ENCODE data around the gene CEBPA.
"Not testable (repeated sequence)": the region's sequence is repeated elsewhere in the genome, so short reads cannot be mapped to it uniquely, and the experiment has no call there.

The CEBPA gene

GRCh38 chr19:33334271-33334670 is 31.9 kb upstream of the CEBPA start:
- no peak overlapping the region for H3K27ac Mint-ChIP-seq
- no peaks in the 10 kb centered on the region for H3K4me1 Mint-ChIP-seq
- CTCF ChIA-PET = no interaction called here
- no peak overlapping the region for H3K4me3 Mint-ChIP-seq
- no peaks in the 10 kb centered on the region for H3K9me3 Mint-ChIP-seq
- peaks cover 11% of the 10 kb centered on the region for H3K27me3 Mint-ChIP-seq
- H3K36me3 Mint-ChIP-seq = no peaks in the 10 kb centered on the region
- no peak for DNase-seq

GRCh38 chr19:33333642-33334041 is 31.3 kb upstream of the CEBPA start:
- Mint-ChIP-seq H3K36me3 (no peaks in the 10 kb centered on the region), H3K27ac (no peak overlapping the region), H3K4me3 (no peak overlapping the region), H3K4me1 (no peaks in the 10 kb centered on the region), H3K27me3 (peaks cover 8% of the 10 kb centered on the region), H3K9me3 (no peaks in the 10 kb centered on the region)
- DNase-seq = no peak
- CTCF ChIA-PET = no interaction called here

DNA sequence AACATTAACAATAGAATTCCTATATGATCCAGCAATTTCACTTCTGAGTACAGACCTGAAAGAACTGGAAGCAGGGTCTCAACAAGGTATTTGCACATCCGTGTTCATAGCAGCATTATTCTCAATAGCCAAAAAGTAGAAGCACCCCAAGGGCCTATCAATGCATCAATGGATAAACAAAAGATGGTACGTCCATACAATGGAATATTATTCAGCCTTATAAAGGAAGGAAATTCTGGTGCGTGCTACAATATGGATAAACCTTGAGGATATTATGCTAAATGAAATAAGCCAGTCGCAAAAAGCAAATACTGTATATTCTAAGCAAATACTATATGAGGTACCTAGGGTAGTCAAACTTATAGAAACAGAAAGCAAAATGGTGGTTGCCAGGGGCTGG is 30.8 kb upstream of the CEBPA start:
- Mint-ChIP-seq H3K27ac (no peak overlapping the region), H3K27me3 (peaks cover 7% of the 10 kb centered on the region), H3K36me3 (no peaks in the 10 kb centered on the region), H3K4me1 (no peaks in the 10 kb centered on the region), H3K9me3 (no peaks in the 10 kb centered on the region), H3K4me3 (no peak overlapping the region)
- CTCF ChIA-PET = no interaction called here
- no peak for DNase-seq

DNA sequence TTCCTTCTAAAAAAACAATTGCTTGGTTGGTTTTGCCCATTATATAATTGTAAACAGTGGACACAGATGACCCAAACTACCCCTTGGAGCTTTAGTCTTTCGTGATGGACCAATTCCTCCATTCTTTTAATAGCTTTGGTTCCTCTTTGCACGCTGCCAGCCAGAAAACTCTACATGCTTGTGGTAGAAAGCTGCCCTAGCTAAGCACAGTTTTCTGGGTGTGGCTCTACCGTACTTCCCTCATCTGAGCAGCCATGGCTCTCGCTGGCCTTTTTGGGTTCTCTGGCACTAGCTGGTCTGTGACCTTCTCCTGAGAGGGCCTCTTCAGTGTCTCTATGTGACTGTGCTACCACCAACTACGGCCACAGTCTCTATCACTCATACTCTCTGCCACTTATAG is 29.9 kb upstream of the CEBPA start:
- H3K27me3 Mint-ChIP-seq = peaks cover 7% of the 10 kb centered on the region
- no peaks in the 10 kb centered on the region for H3K9me3 Mint-ChIP-seq
- no peaks in the 10 kb centered on the region for H3K36me3 Mint-ChIP-seq
- DNase-seq = no peak
- H3K4me3 Mint-ChIP-seq = no peak overlapping the region
- H3K27ac Mint-ChIP-seq = no peak overlapping the region
- CTCF ChIA-PET = no interaction called here
- H3K4me1 Mint-ChIP-seq = no peaks in the 10 kb centered on the region

DNA sequence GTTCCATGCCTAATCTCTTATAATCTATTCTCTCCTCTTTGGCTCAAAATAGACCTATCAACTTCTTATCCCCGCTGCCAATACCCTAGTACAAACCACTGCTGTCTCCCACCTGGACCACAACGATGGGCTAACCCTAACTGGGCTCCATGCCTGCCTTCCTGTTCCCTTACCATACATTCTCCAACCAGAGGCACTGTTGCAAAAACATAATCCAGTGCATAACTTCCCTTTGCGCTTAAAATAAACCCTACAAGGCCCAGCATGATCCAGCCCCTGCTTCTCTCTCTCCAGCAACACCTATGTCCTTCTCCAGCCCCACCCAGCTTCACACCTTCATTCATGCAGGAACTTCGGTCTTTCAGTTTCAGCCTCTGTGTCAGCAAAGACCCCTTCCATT is 27.4 kb upstream of the CEBPA start:
- Mint-ChIP-seq H3K4me1 (no peaks in the 10 kb centered on the region), H3K27ac (no peak overlapping the region), H3K9me3 (no peaks in the 10 kb centered on the region), H3K27me3 (peaks cover 10% of the 10 kb centered on the region), H3K4me3 (no peak overlapping the region), H3K36me3 (no peaks in the 10 kb centered on the region)
- CTCF ChIA-PET = no interaction called here
- DNase-seq = no peak

- no peaks in the 10 kb centered on the region for H3K4me1 Mint-ChIP-seq
- H3K27ac Mint-ChIP-seq = no peak overlapping the region
- no peak overlapping the region for H3K4me3 Mint-ChIP-seq
- no peak for DNase-seq
- CTCF ChIA-PET = no interaction called here
- H3K36me3 Mint-ChIP-seq = no peaks in the 10 kb centered on the region
- H3K27me3 Mint-ChIP-seq = peaks cover 10% of the 10 kb centered on the region
- no peaks in the 10 kb centered on the region for H3K9me3 Mint-ChIP-seq
Measured at GRCh38 chr19:33329060-33329459, 26.7 kb upstream of the CEBPA start.

- Mint-ChIP-seq H3K27me3 (peaks cover 7% of the 10 kb centered on the region), H3K36me3 (no peaks in the 10 kb centered on the region), H3K9me3 (peaks cover 4% of the 10 kb centered on the region), H3K27ac (no peak overlapping the region), H3K4me3 (no peak overlapping the region), H3K4me1 (no peaks in the 10 kb centered on the region)
- DNase-seq = no peak
- CTCF ChIA-PET = no interaction called here
Measured at GRCh38 chr19:33325920-33326319, 23.6 kb upstream of the CEBPA start.

DNA sequence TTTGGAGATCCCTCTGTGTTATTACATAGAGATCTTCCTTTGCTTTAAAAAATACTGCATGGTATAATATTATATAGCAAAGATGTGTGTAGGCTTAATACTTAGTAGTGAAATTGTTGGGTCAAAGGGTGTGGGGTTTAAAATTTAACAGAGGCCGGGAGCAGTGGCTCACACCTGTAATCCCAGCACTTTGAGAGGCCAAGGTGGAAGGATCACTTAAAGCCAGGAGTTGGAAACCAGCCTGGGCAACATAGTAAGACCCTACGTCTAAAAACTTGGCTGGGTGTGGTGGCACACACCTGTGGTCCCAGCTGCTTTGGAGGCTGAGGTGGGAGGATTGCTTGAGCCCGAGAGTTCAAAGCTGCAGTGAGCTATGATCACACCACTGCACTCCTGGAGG is 22.3 kb upstream of the CEBPA start:
- H3K27me3 Mint-ChIP-seq = peaks cover 7% of the 10 kb centered on the region
- H3K36me3 Mint-ChIP-seq = no peaks in the 10 kb centered on the region
- H3K27ac Mint-ChIP-seq = no peak overlapping the region
- CTCF ChIA-PET = interaction anchor here (0.7 to 1.1 kb wide), 3 partner anchors 92 to 180 kb away, joined by 3 read pairs; no protein-coding TSS in a partner anchor
- peaks cover 4% of the 10 kb centered on the region for H3K9me3 Mint-ChIP-seq
- no peak overlapping the region for H3K4me3 Mint-ChIP-seq
- DNase-seq = no peak
- H3K4me1 Mint-ChIP-seq = no peaks in the 10 kb centered on the region

DNA sequence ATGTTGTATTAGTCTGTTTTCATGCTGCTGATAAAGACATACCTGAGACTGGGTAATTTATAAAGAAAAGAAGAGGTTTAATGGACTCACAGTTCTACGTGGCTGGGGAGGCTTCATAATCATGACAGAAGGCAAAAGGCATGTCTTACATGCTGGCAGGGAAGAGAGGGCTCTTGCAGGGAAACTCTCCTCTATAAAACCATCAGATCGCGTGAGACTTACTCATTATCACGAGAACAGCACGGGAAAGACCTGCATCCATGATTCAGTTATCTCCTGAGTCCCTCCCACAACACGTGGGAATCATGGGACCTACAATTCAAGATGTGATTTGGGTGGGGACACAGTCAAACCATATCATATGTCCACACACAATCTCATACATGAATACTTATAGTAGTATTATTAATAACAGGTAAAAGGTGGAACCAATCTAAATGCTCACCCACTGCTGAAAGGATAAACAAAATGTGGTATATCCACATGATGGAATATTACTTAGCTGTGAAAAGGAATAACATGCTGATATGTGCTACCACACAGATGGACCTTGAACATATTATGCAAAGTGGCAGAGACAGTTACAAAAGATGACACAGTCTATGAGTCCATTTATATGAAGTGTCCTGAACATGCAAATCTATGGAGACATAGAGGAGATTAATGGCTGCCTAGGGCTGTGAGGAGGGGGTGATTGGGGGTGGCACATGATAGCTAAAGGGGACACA is 20.9 kb upstream of the CEBPA start:
- Mint-ChIP-seq H3K27me3 (peaks cover 11% of the 10 kb centered on the region), H3K9me3 (peaks cover 4% of the 10 kb centered on the region), H3K27ac (no peak overlapping the region), H3K4me1 (no peaks in the 10 kb centered on the region), H3K36me3 (no peaks in the 10 kb centered on the region), H3K4me3 (no peak overlapping the region)
- CTCF ChIA-PET = no interaction called here
- DNase-seq = no peak

DNA sequence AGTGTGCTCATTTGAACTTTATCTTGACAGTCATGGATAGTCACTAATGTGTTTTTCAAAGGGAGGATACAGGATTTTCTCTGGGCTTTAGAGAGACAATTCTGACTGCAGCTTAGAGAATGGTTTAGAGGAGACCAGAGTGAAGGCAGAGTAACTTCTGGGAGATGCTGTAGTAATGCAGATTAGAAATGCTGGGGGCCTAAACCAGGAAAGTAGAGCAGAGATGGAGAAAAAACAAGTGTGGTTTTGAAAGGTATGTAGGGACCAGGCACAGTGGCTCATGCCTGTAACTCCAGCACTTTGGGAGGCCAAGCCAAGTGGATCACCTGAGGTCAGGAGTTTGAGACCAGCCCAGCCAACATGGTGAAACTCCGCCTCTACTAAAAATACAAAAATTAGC is 18.3 kb upstream of the CEBPA start:
- peaks cover 12% of the 10 kb centered on the region for H3K27me3 Mint-ChIP-seq
- H3K9me3 Mint-ChIP-seq = peaks cover 4% of the 10 kb centered on the region
- H3K4me1 Mint-ChIP-seq = no peaks in the 10 kb centered on the region
- H3K4me3 Mint-ChIP-seq = no peak overlapping the region
- no peak overlapping the region for H3K27ac Mint-ChIP-seq
- DNase-seq = no peak
- H3K36me3 Mint-ChIP-seq = no peaks in the 10 kb centered on the region
- CTCF ChIA-PET = no interaction called here

GRCh38 chr19:33317991-33318390 is 15.7 kb upstream of the CEBPA start:
- H3K27me3 Mint-ChIP-seq = peaks cover 12% of the 10 kb centered on the region
- CTCF ChIA-PET, H3K36me3 Mint-ChIP-seq, DNase-seq, H3K4me3 Mint-ChIP-seq, H3K4me1 Mint-ChIP-seq, H3K27ac Mint-ChIP-seq, H3K9me3 Mint-ChIP-seq: not testable (repeated sequence)

DNA sequence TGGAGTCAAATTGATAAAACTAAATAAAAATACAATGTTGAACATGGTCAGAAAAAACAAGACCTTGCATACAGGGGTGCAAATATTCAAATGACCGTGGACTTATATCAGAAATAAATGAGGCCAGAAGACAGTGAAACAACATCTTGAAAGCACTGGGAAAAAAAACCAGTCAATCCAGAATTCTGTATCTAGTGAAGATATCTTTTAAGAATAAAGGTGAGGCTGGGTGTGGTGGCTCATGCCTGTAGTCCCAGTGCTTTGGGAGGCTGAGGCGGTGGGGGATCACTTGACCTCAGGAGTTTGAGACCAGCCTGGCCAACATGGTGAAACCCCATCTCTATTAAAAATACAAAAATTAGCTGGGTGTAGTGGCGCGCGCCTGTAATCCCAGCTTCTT is 15.2 kb upstream of the CEBPA start:
- DNase-seq = no peak
- peaks cover 12% of the 10 kb centered on the region for H3K27me3 Mint-ChIP-seq
- H3K9me3 Mint-ChIP-seq = peaks cover 4% of the 10 kb centered on the region
- H3K4me1 Mint-ChIP-seq = no peaks in the 10 kb centered on the region
- H3K27ac Mint-ChIP-seq = no peak overlapping the region
- H3K36me3 Mint-ChIP-seq = no peaks in the 10 kb centered on the region
- CTCF ChIA-PET = no interaction called here
- no peak overlapping the region for H3K4me3 Mint-ChIP-seq

GRCh38 chr19:33316541-33317264 is 14.4 kb upstream of the CEBPA start:
- CTCF ChIA-PET = no interaction called here
- no peak overlapping the region for H3K4me3 Mint-ChIP-seq
- peaks cover 12% of the 10 kb centered on the region for H3K27me3 Mint-ChIP-seq
- no peaks in the 10 kb centered on the region for H3K4me1 Mint-ChIP-seq
- H3K9me3 Mint-ChIP-seq = peaks cover 4% of the 10 kb centered on the region
- H3K27ac Mint-ChIP-seq = no peak overlapping the region
- no peaks in the 10 kb centered on the region for H3K36me3 Mint-ChIP-seq
- no peak for DNase-seq

DNA sequence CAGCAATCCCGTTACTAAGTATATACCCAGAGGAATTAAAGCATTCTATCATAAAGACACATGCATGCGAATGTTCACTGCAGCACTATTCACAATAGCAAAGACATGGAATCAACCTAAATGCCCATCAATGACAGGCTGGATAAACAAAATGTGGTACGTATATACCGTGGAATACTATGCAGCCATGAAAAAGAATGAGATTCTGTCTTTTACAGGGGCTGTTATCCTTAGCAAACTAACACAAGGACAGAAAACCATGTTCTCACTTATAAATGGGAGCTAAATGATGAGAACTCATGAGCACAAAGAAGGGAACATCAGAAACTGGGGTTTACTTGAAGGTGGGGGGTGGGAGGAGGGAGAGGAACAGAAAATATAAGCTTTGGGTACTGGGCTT is 10.5 kb upstream of the CEBPA start:
- H3K36me3 Mint-ChIP-seq, DNase-seq, H3K4me3 Mint-ChIP-seq, H3K9me3 Mint-ChIP-seq, H3K27ac Mint-ChIP-seq, H3K4me1 Mint-ChIP-seq: not testable (repeated sequence)
- peaks cover 27% of the 10 kb centered on the region for H3K27me3 Mint-ChIP-seq
- CTCF ChIA-PET = interaction anchor here (0.7 to 1.6 kb wide), 2 partner anchors 78 to 93 kb away, joined by 3 to 4 read pairs; no protein-coding TSS in a partner anchor

DNA sequence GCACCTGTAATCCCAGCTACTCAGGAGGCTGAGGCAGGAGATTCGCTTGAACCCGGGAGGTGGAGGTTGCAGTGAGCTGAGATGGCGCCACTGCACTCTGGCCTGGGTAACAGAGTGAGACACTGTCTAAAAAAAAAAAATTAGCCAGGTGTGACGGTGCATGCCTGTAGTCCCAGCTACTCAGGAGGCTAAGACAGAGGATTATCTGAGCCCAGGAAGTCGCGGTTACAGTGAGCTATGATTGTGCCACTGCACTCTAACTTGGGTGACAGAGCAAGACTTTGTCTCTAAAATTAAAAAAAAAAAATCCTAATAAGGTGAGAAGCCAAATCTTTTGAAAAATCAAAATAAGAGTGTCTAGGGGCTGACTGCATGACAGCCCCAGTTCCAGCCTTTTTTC is 9.7 kb upstream of the CEBPA start:
- H3K27ac Mint-ChIP-seq = no peak overlapping the region

More for the DNA sequence above, 9.7 kb upstream of the CEBPA start:
- CTCF ChIA-PET = interaction anchor here (0.7 to 1.7 kb wide), 3 partner anchors 69 to 94 kb away, joined by 3 to 5 read pairs (median 4); no protein-coding TSS in a partner anchor
- no peak overlapping the region for H3K4me3 Mint-ChIP-seq
- DNase-seq = no peak
- peaks cover 34% of the 10 kb centered on the region for H3K27me3 Mint-ChIP-seq
- H3K36me3 Mint-ChIP-seq = no peaks in the 10 kb centered on the region
- H3K4me1 Mint-ChIP-seq = no peaks in the 10 kb centered on the region
- H3K9me3 Mint-ChIP-seq = no peaks in the 10 kb centered on the region

Measured in activated naive CD4-positive, alpha-beta T cell treated with anti-CD3 and anti-CD28 coated beads, Interleukin-2, amount 10 ng/mL, durations not matched to agents 7 days and 5 days (primary cell).